Astrocyte of the spinal cord (primary cell): ENCODE measurements around the gene PTGER1.
A peak's percentile ranks its signal among the peaks of the same experiment; 100 is the strongest.

Experiments used
- DNase-seq: peaks from one replicate; pipeline ENCODE4 v3.0.0; 2011; ENCODE audit warnings: low read depth, low spot score
- H3K4me3 ChIP-seq: 2 replicates; pipeline ENCODE4 v1.5.1; 2011; ENCODE audit warnings: low read depth, mild to moderate bottlenecking, low read length, moderate library complexity
- in situ Hi-C: cut with HindIII; loops from 2 replicates; pipeline ENCODE4 v1.10.0; 2017; ENCODE audit warnings: low sequenced_read_pairs
- TF ChIP-seq, protein P1 (sequence below): IDR thresholded peaks from 2 replicates; pipeline ENCODE4 v1.5.1; 2012; ENCODE audit warnings: low read depth, mild to moderate bottlenecking, low read length, inconsistent platforms

PTGER1 gene

DNA sequence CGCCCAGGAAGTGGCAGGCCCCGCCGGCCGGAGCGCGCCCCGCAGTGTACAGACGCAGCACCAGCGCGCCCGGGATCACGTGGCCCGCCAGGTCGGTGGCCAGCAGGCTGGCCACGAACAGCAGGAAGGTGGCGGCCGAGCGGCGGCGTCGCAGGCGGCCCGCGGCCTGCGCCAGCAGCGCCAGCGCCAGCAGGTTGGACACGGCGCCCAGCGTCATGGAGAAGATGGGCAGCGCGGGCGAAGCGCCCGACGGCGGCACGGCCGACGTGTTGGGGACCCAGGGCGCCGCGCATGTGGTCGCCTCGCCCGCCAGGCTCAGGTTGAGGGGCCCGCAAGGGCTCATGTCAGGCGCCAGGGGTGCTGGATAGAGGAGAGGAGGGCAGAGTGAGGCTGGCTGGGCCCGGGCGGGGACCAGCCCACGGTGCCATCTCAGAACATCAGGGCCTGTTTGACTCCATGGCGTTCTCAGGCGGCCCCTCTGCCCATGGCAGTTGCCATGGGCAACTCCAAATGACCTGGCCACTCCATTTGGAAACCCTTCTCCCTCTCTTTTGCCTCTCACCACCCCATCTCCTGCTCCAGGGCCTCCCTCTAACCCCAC is 1.1 kb downstream of the PTGER1 start:
- in situ Hi-C loops: no loop called here
- no peak for DNase-seq
- TF ChIP-seq, protein P1, sequence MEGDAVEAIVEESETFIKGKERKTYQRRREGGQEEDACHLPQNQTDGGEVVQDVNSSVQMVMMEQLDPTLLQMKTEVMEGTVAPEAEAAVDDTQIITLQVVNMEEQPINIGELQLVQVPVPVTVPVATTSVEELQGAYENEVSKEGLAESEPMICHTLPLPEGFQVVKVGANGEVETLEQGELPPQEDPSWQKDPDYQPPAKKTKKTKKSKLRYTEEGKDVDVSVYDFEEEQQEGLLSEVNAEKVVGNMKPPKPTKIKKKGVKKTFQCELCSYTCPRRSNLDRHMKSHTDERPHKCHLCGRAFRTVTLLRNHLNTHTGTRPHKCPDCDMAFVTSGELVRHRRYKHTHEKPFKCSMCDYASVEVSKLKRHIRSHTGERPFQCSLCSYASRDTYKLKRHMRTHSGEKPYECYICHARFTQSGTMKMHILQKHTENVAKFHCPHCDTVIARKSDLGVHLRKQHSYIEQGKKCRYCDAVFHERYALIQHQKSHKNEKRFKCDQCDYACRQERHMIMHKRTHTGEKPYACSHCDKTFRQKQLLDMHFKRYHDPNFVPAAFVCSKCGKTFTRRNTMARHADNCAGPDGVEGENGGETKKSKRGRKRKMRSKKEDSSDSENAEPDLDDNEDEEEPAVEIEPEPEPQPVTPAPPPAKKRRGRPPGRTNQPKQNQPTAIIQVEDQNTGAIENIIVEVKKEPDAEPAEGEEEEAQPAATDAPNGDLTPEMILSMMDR: no peak
- no peak overlapping the region for H3K4me3 ChIP-seq

DNA sequence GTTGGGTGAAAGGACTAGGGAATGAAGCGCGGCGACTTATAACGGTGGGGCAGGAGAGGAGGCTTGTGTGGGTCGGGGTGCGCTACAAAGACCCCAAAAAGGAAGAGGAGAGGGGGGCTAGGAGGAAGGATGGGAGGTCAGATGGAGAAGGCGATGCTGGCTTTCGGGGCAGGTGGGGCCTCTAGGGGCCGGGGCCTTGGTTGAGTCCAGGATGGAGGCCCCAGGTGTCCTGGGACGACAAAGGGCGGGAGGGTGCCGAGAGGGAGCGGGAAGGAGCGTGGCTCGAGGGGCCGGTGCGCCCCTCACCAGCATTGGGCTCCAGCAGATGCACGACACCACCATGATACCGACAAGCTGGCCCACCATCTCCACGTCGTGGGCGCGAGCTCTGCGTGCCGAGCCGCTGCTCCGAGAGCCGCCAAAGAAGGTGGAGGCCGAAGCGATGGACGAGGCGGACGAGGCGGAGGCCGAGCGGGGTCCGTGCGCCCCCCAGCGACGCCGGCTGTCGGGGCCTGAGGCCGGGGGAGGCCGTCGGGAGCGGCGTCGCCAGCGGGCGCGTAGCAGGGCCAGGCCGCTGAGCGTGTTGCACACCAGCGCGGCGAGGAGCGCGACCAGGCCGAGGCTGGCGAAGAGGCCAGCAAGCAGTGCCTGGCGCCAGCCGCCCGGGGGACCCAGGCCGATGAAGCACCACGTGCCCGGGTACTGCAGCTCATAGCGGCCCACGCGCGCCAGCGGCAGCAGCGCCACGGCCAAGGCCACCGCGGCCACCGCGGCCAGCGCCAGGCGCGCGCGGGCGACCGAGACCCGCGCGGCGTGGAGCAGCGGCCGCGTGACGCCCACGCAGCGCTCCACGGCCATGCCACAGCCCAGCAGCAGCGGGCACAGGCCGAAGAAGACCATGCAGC is 1.8 kb downstream of the PTGER1 start:
- in situ Hi-C loops: no loop called here
- H3K4me3 ChIP-seq: no peak overlapping the region
- DNase-seq: no peak
- TF ChIP-seq, protein P1: no peak

DNA sequence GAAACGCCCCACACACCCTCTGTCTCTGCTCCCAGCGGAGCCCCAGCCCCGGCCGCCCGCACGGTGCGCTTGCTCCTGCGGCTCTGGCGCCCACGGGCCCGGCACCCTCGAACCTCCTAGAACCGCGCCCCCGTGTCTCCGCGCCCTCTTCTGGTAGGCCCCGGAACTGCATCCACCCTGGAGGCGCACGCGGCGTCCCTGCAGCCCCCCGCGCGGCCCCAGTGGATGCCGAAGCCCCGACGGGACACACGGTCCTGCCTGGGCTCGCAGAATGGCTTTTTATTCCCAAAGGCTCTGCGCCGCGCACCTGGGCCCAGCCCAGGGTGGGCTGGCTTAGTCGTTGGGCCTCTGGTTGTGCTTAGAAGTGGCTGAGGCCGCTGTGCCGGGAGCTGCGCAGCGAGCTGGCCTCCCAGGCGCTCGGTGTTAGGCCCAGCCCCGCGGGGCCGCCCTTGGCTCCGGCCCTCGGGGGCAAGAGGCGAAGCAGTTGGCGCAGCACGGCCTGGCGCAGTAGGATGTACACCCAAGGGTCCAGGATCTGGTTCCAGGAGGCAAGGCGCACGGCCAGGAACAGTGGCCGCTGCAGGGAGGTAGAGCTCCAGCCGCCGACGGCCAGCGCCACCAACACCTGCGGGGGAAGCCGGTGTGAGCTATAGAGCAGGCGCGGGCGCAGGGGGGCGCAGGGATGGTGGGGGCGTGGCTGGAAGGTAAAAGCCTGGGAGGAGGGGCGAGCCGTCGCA is 2.8 kb downstream of the PTGER1 start:
- in situ Hi-C loops: no loop called here
- no peak overlapping the region for H3K4me3 ChIP-seq
- TF ChIP-seq, protein P1: peak; percentile 91
- DNase-seq: peak; percentile 22

DNA sequence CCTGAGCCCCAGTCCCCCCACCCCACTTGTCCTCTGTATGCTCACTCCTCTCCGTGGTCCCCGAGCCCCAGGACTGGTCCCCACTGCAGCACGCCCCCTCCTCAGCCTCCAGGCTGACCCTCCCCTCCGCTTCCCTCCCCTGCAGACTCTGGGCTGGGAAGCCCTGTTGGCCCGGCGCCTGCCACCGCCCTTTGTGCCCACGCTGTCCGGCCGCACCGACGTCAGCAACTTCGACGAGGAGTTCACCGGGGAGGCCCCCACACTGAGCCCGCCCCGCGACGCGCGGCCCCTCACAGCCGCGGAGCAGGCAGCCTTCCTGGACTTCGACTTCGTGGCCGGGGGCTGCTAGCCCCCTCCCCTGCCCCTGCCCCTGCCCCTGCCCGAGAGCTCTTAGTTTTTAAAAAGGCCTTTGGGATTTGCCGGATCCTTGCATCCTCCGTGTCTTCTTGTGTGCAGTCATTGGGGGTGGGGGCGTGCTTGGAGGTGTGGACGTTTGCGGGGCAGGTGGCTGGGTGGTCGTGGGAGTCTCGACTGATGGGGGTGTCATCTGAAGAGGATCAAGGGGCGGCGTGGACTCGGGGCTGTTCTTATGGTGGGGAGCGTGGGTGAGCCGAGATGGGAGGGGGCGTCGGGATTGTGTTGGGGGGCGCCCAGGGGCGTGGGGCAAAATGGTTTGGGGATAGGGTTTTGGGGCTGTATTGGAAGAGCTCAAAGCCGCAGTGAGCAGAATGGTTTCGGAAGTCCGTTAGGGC is 3.5 kb downstream of the PTGER1 start:
- TF ChIP-seq, protein P1: no peak
- no peak for DNase-seq
- H3K4me3 ChIP-seq: no peak overlapping the region
- in situ Hi-C loops: no loop called here

DNA sequence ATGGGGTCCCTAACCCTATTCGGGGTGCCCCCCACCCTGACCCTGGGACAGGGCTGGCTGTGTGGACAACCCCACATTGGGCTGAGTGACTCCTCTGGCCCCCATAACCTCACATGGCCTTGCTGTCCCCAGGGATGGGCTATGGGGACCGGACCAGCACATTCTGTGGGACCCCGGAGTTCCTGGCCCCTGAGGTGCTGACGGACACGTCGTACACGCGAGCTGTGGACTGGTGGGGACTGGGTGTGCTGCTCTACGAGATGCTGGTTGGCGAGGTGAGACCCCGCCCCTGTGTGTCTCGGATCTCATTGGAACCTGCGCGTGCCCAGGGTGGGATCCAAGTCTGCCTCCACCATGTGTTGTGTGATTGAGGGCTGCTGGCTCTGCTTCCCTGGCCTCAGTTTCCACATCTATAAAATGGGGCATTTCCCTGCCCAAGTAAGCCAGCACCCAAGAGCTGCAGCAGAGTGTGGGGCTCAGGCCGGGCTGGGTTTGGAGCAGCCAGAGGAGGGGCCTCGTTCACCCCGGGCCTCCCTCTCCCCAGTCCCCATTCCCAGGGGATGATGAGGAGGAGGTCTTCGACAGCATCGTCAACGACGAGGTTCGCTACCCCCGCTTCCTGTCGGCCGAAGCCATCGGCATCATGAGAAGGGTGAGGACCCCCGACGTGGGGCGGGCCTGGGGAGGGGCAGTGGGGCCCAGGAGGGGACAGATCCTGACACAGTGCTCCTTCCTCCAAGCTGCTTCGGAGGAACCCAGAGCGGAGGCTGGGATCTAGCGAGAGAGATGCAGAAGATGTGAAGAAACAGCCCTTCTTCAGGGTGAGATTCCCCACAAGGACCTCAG is 4.9 kb downstream of the PTGER1 start:
- in situ Hi-C loops: no loop called here
- no peak for DNase-seq
- H3K4me3 ChIP-seq: no peak overlapping the region
- TF ChIP-seq, protein P1: no peak
